SJSA1 (cell line): ENCODE data around the gene ZNF500. TPM values are rescaled to one million over a fixed set of nuclear protein-coding genes. Genes with fewer than 3 reads are reported as not detected.

Source experiments
- DNase-seq, 2 experiments: peaks; one replicate each; pipeline ENCODE4 v3.0.0-alpha.2; 2015 to 2020; ENCODE audit warnings: low spot score in 2 of 2, low read depth in 1 of 2
- H3K27ac ChIP-seq: fragments of 250-450 bp; sonication (Bioruptor Pico); 2 replicates; pipeline ENCODE4 v1.5.1; 2020; ENCODE audit warnings: mild to moderate bottlenecking, moderate library complexity
- H3K27me3 ChIP-seq: fragments of 250-450 bp; sonication (Bioruptor Pico); replicated peaks from 2 replicates; pipeline ENCODE4 v1.5.1; 2020; ENCODE audit warnings: mild to moderate bottlenecking, moderate library complexity
- H3K36me3 ChIP-seq: fragments of 250-450 bp; sonication (Bioruptor Pico); 2 replicates; pipeline ENCODE4 v1.5.1; 2020; ENCODE audit warnings: mild to moderate bottlenecking
- H3K4me1 ChIP-seq: fragments of 250-450 bp; sonication (Bioruptor Pico); replicated peaks from 2 replicates; pipeline ENCODE4 v1.6.1; 2021; ENCODE audit warnings: mild to moderate bottlenecking
- H3K4me3 ChIP-seq: fragments of 250-450 bp; sonication (Bioruptor Pico); 2 replicates; pipeline ENCODE4 v1.5.1; 2020; ENCODE audit warnings: mild to moderate bottlenecking
- H3K9me3 ChIP-seq: fragments of 250-450 bp; sonication (Bioruptor Pico); replicated peaks from 2 replicates; pipeline ENCODE4 v1.5.1; 2020; ENCODE audit warnings: mild to moderate bottlenecking
- total RNA-seq: library from RNA; depleted of rRNA; stranded (reverse); fragments of >200 nt; shearing (Covaris generic); gene quantifications from 2 replicates; pipeline ENCODE4 v1.2.3, GENCODE V29; 2014

Gene ZNF500
- total RNA-seq, 1 experiment from 2014 or later, result 8.8 TPM

GRCh38 chr16:4771646-4772045 lies 4.7 kb upstream of the ZNF500 start:
- no peak overlapping the region for H3K27ac ChIP-seq
- no peak overlapping the region for H3K4me3 ChIP-seq
- no peaks in the 10 kb centered on the region for H3K27me3 ChIP-seq
- peaks cover 3% of the 10 kb centered on the region for H3K36me3 ChIP-seq
- DNase-seq, result no peak
- H3K4me1 ChIP-seq, result peaks cover 11% of the 10 kb centered on the region
- H3K9me3 ChIP-seq, result 0 out of 2 replicates have a peak, but pooled peaks cover 3% of the 10 kb centered on the region

DNA sequence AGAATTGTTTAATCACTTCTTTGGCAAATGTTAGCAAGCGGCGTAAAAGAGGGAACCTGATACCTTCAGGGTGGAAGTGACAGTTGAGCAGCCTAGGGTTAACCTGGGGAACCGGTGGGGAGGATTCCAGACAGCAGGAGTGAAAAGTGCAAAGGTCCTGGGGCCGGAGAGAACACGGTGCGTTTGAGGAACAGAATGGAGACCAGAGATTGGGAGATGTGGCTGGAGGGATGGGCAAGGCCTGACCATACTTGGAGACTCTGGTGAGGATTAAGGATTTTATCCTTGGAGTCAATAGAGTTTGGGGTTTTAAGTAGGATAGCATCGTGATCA lies 2.3 kb upstream of the ZNF500 start:
- Histone ChIP-seq H3K27ac (no peak overlapping the region), H3K4me1 (peaks cover 19% of the 10 kb centered on the region), H3K4me3 (no peak overlapping the region), H3K9me3 (0 out of 2 replicates have a peak, but pooled peaks cover 4% of the 10 kb centered on the region), H3K36me3 (peaks cover 21% of the 10 kb centered on the region), H3K27me3 (no peaks in the 10 kb centered on the region)
- DNase-seq, result no peak

DNA sequence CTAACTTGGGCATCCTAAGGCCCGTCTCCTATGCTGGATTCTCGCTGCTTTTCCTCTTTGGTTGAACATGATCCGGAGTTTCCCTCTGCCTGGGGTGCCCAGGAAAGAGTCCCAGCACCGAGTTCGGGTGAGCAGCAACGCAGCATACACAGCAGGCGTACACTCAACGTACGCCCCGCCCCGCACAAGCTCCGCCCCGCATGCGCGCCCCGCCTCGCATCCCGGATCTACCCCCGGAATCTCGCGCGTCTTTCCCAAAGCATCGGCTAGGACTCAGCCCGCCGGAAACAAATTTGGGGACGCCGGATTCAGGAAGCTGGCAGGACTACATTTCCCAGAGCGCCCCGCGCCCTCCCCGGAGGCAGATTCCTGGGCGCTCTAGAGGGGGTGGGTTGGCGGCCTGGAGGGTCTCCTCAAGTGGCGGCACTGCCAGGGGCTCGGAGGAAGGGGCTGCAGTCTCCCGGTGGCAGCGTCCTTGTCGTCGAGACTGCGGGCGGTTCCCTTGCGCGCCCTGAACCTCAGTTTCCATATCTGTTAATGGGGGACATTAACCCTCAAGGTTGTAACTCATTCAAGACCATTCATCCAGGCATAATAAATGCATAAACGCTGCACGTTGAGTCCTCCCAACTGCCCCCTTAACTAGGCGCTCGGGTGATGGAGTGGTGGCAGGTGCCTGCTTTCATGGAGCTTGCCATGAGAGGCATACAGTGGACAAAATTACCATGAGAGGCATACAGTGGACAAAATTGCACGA lies 1.8 kb upstream of the ZNF500 start:
- Histone ChIP-seq H3K4me3 (peak overlapping the region; percentile 38), H3K9me3 (0 out of 2 replicates have a peak, but pooled peaks cover 4% of the 10 kb centered on the region), H3K27ac (peak overlapping the region; percentile 26; the same call in 1 of the 2 replicates), H3K4me1 (peaks cover 19% of the 10 kb centered on the region), H3K27me3 (no peaks in the 10 kb centered on the region), H3K36me3 (peaks cover 27% of the 10 kb centered on the region)
- peak; percentile 79 to 97 for DNase-seq

GRCh38 chr16:4767872-4768548 lies 1.0 kb upstream of the ZNF500 start:
- H3K27ac ChIP-seq, result peak overlapping the region; percentile 26; the same call in 1 of the 2 replicates

GRCh38 chr16:4765511-4766474 lies 1.2 kb downstream of the ZNF500 start:
- H3K36me3 ChIP-seq, result peaks cover 51% of the 10 kb centered on the region
- 0 out of 2 replicates have a peak, but pooled peaks cover 4% of the 10 kb centered on the region for H3K9me3 ChIP-seq
- H3K27ac ChIP-seq, result peak overlapping the region; percentile 75

More at GRCh38 chr16:4767872-4768548, 1.0 kb upstream of the ZNF500 start:
- H3K27me3 ChIP-seq, result no peaks in the 10 kb centered on the region
- peak overlapping the region; percentile 38 for H3K4me3 ChIP-seq
- peaks cover 19% of the 10 kb centered on the region for H3K4me1 ChIP-seq
- DNase-seq, result no peak
- peaks cover 34% of the 10 kb centered on the region for H3K36me3 ChIP-seq
- 0 out of 2 replicates have a peak, but pooled peaks cover 4% of the 10 kb centered on the region for H3K9me3 ChIP-seq

GRCh38 chr16:4763791-4764190 lies 3.2 kb downstream of the ZNF500 start:
- no peak for DNase-seq
- H3K27me3 ChIP-seq, result no peaks in the 10 kb centered on the region
- H3K4me3 ChIP-seq, result no peak overlapping the region
- H3K36me3 ChIP-seq, result peaks cover 68% of the 10 kb centered on the region
- H3K4me1 ChIP-seq, result peaks cover 17% of the 10 kb centered on the region
- 0 out of 2 replicates have a peak, but pooled peaks cover 4% of the 10 kb centered on the region for H3K9me3 ChIP-seq
- H3K27ac ChIP-seq, result no peak overlapping the region

More at GRCh38 chr16:4765511-4766474, 1.2 kb downstream of the ZNF500 start:
- no peak for DNase-seq
- Histone ChIP-seq H3K4me1 (peaks cover 19% of the 10 kb centered on the region), H3K27me3 (no peaks in the 10 kb centered on the region), H3K4me3 (peak overlapping the region; percentile 96)

- H3K9me3 ChIP-seq, result 0 out of 2 replicates have a peak, but pooled peaks cover 4% of the 10 kb centered on the region
- H3K27me3 ChIP-seq, result no peaks in the 10 kb centered on the region
- no peak for DNase-seq
- H3K4me1 ChIP-seq, result peaks cover 8% of the 10 kb centered on the region
- peaks cover 82% of the 10 kb centered on the region for H3K36me3 ChIP-seq
- H3K4me3 ChIP-seq, result no peak overlapping the region
- no peak overlapping the region for H3K27ac ChIP-seq
These were observed 4.8 kb downstream of the ZNF500 start for GRCh38 chr16:4762205-4762604.

GRCh38 chr16:4760221-4760910 lies 6.6 kb downstream of the ZNF500 start:
- no peaks in the 10 kb centered on the region for H3K9me3 ChIP-seq
- H3K36me3 ChIP-seq, result peaks cover 84% of the 10 kb centered on the region
- no peak for DNase-seq

GRCh38 chr16:4755687-4756086 lies 11.3 kb downstream of the ZNF500 start:
- H3K27me3 ChIP-seq, result no peaks in the 10 kb centered on the region
- peaks cover 89% of the 10 kb centered on the region for H3K36me3 ChIP-seq
- no peaks in the 10 kb centered on the region for H3K9me3 ChIP-seq
- H3K27ac ChIP-seq, result no peak overlapping the region
- no peaks in the 10 kb centered on the region for H3K4me1 ChIP-seq
- DNase-seq, result no peak
- H3K4me3 ChIP-seq, result no peak overlapping the region

More at GRCh38 chr16:4760221-4760910, 6.6 kb downstream of the ZNF500 start:
- no peaks in the 10 kb centered on the region for H3K4me1 ChIP-seq
- no peak overlapping the region for H3K4me3 ChIP-seq
- no peak overlapping the region for H3K27ac ChIP-seq
- no peaks in the 10 kb centered on the region for H3K27me3 ChIP-seq

GRCh38 chr16:4754865-4755264 lies 12.1 kb downstream of the ZNF500 start:
- Histone ChIP-seq H3K4me3 (no peak overlapping the region), H3K27ac (no peak overlapping the region), H3K4me1 (no peaks in the 10 kb centered on the region), H3K36me3 (peaks cover 83% of the 10 kb centered on the region), H3K9me3 (no peaks in the 10 kb centered on the region), H3K27me3 (no peaks in the 10 kb centered on the region)
- DNase-seq, result no peak

GRCh38 chr16:4753227-4753626 lies 13.7 kb downstream of the ZNF500 start:
- Histone ChIP-seq H3K36me3 (peaks cover 77% of the 10 kb centered on the region), H3K27ac (no peak overlapping the region), H3K4me3 (no peak overlapping the region), H3K27me3 (no peaks in the 10 kb centered on the region), H3K4me1 (no peaks in the 10 kb centered on the region), H3K9me3 (no peaks in the 10 kb centered on the region)
- no peak for DNase-seq

DNA sequence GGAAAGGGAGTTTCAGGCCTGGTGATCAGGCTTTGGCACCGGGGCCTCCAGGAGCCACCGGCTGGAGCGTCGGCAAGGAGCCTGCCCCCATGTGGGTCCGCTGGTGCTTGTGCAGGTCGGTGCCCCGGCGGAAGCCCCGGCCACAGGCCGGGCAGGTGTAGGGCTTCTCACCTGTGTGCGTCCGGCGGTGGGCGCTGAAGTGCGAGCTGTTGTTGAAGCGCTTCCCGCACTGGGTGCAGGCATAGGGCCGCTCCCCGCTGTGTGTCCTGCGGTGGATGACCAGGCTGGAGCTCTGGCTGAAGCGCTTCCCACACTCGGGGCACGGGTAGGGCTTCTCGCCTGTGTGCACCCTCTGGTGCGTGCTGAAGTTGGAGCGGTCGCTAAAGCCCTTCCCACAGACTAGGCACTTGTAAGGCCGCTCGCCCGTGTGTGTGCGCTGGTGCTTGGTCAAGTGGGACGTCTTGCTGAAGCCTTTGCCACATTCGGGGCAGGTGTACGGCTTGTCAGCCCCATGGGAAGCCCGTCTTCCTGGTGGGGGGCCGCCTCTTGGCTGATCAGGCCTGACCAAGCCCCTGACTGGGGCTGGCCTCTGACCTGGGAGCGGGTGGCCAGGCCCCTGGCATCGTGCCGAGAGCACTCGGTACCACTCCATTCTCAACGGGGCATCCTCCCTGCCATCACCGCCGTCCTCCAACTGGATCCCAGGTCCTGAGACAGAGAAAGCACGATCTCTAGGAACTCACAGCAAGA lies 14.4 kb downstream of the ZNF500 start:
- peaks cover 71% of the 10 kb centered on the region for H3K36me3 ChIP-seq
- no peak overlapping the region for H3K4me3 ChIP-seq
- H3K27ac ChIP-seq, result no peak overlapping the region
- H3K27me3 ChIP-seq, result no peaks in the 10 kb centered on the region
- DNase-seq, result no peak
- H3K9me3 ChIP-seq, result no peaks in the 10 kb centered on the region
- no peaks in the 10 kb centered on the region for H3K4me1 ChIP-seq
